Effector CD8-positive, alpha-beta T cell (primary cell): ENCODE data around the gene CTXN1.
"Not testable (repeated sequence)": the region's sequence is repeated elsewhere in the genome, so short reads cannot be mapped to it uniquely, and the experiment has no call there.

ENCODE experiments used
- DNase-seq: peaks from one replicate; lab custom pipeline; 2025; lab: John Stamatoyannopoulos, UW

Gene CTXN1

DNA sequence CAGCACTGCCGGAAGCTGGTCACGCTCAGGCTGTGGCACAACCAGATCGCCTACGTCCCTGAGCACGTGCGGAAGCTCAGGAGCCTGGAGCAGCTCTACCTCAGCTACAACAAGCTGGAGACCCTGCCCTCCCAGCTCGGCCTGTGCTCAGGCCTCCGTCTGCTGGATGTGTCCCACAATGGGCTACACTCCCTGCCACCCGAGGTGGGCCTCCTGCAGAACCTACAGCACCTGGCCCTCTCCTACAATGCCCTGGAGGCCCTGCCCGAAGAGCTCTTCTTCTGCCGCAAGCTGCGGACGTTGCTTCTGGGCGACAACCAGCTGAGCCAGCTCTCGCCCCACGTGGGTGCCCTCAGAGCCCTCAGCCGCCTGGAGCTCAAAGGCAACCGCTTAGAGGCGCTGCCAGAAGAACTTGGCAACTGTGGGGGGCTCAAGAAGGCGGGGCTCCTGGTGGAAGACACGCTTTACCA, 25.5 kb downstream of the CTXN1 start:
- no peak for DNase-seq

DNA sequence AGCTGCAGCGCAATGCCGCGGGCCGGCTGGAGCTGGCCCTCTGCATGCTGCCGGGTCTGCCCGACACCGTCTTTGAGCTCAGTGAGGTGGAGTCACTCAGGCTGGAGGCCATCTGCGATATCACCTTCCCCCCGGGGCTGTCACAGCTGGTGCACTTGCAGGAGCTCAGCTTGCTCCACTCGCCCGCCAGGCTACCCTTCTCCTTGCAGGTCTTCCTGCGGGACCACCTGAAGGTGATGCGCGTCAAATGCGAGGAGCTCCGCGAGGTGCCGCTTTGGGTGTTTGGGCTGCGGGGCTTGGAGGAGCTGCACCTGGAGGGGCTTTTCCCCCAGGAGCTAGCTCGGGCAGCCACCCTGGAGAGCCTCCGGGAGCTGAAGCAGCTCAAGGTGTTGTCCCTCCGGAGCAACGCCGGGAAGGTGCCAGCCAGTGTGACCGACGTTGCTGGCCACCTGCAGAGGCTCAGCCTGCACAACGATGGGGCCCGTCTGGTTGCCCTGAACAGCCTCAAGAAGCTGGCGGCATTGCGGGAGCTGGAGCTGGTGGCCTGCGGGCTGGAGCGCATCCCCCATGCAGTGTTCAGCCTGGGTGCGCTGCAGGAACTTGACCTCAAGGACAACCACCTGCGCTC, 26.1 kb downstream of the CTXN1 start:
- DNase-seq, result no peak

DNA sequence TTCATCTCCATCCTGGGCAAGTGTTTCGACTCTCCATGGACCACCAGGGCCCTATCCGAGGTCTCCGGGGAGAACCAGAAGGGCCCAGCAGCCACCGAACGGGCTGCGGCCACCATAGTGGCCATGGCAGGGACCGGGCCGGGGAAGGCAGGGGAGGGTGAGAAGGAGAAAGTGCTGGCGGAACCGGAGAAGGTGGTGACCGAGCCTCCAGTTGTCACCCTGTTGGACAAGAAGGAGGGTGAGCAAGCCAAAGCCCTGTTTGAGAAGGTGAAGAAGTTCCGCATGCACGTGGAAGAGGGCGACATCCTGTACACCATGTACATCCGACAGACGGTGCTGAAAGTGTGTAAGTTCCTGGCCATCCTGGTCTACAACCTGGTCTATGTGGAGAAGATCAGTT, 27.0 kb downstream of the CTXN1 start:
- no peak for DNase-seq

- DNase-seq, result no peak
Observed at GRCh38 chr19:7897292-7897691, 28.6 kb downstream of the CTXN1 start.

- no peak for DNase-seq
Observed at GRCh38 chr19:7895565-7895964, 30.4 kb downstream of the CTXN1 start.

- no peak for DNase-seq
Observed at GRCh38 chr19:7894612-7895309, 31.2 kb downstream of the CTXN1 start.

DNA sequence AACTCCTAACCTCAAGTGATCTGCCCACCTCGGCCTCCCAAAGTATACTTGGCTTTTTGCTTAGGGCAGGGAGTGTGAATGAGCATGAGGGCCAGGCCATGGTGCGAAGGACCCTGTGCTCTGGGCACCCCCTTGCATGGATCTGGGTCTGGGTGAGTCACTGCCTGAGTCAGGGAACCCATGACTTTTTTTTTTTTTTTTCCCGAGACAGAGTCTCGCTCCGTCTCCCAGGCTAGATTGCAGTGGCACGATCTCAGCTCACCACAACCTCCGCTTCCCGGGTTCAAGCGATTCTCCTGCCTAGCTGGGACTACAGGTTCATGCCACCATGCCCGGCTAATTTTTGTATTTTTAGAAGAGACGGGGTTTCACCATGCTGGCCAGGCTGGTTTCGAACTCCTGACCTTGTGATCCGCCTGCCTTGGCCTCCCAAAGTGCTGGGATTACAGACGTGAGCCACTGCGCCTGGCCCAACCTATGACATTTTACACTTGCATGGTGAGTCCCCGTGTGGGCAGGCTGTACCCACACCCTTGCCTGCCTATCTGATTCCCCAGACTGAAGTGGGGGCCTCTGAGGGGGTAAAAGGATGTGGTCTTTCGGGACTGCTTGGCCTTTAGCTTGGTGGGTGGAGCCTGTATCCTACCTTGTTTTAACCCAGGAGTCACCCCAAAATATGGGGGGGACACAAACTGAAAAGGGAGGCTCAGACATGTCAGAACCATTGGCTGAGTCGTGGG, 32.4 kb downstream of the CTXN1 start:
- DNase-seq, result not testable (repeated sequence)

- DNase-seq, result no peak
Observed at GRCh38 chr19:7888826-7889217, 37.1 kb downstream of the CTXN1 start.

- DNase-seq, result no peak
Observed at GRCh38 chr19:7888145-7888825, 37.6 kb downstream of the CTXN1 start, which contains the start of gene LRRC8E. Gene LRRC8E, plus strand, starts transcription at chr19:7888510. Its CDS starts 7,094 bp downstream, at chr19:7895604.

GRCh38 chr19:7887408-7888144, 38.4 kb downstream of the CTXN1 start:
- DNase-seq, result no peak

GRCh38 chr19:7885818-7886217, 40.1 kb downstream of the CTXN1 start:
- DNase-seq, result no peak

- no peak for DNase-seq
Observed at GRCh38 chr19:7883796-7884570, 42.0 kb downstream of the CTXN1 start.

DNA sequence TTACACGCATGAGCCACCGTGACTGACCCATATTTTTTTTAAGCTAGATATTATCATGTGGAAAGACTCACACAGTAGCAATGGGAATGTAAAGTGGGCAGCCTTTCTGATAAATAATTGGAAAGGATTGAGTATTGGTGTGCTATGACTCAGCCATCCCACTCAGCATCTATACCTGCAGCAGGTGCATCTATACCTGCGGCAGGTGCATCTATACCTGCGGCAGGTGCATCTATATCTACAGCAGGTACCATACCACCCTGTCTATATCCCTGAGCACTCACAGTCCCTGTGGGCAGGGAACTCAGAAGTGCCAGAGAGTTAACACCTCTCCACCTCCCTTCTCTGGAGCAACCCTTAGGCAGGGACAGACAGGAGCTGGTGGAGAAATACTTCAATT, 42.8 kb downstream of the CTXN1 start:
- no peak for DNase-seq

DNA sequence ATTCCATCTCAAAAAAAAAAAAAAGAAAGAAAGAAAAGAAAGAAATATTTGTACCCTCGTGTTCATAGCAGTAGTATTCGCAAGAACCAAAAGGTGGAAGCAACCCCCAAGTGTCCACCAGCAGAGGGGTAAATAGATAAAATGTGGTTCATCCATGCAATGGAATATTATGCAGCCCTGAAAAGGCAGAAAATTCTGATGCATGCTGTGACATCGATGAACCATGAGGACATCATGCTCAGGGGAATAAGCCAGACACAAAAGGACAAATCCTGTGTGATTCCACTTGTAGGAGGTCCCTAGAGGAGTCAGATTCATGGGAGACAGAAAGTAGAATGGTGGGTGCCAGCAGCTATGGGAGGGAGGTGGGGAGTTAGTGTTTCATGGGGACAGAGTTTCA, 44.0 kb downstream of the CTXN1 start:
- DNase-seq, result no peak

- DNase-seq, result no peak
Observed at GRCh38 chr19:7879836-7880235, 46.1 kb downstream of the CTXN1 start.

DNA sequence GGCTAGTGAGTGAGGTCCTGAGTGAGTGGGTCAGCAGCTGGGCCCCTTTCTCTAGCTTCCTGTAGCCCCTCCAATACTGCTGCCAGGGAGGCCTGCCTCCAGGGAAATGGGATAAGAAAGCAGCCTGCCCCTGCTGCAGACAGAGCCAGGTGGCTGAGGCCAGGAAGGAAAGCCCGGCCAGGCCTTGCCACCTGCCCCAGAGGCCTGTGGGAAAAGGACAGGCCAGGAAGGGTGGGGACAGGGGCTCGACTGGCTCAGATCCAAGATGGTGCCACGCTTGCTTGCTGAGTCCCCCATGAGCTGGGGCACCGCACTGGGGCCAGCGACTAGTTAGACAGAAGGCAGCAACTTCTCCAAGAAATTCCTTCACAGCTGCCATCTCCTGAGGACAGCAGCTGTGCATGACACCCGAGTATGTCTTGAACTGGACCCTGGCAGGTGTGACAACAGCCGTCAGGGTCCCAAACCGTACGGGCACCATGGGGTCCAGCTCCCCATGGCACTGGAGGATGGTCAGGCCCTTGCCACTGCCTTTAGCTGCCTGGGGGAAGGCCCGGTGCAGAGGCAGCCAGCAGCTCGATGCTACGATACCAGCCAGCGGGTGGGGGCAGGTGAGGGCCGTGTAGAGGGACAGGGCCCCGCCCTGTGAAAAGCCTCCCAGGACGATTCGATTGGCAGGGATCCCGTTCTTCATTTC, 46.7 kb downstream of the CTXN1 start:
- no peak for DNase-seq

DNA sequence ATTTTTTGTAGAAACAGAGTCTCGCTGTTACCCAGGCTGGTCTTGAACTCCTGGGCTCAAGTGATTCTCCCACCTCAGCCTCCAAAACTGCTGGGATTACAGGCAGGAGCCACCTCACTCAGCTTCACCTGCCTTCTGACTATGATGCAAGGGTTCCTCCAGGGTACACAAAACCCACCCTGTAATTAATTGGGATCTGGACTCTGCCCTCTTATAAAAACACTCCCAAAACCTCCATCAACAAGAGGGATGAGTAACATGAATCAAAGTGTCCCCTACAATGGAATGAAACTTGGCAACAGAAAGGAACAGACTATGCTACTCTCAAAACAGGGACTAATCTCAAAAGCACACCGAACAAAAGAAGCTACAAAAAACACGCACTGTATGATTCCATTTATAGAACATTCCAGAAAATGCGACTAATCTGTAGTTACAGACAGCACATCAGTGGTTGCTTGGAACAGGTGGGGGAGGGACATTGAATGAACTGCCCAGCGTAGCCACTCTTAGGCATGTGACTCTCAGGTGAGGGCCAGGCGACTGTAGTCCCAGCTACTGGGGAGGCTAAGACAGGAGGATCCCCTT, 48.6 kb downstream of the CTXN1 start:
- DNase-seq, result no peak

GRCh38 chr19:7874897-7875273, 51.0 kb downstream of the CTXN1 start:
- no peak for DNase-seq
